ENCODE measurements around the gene SLC22A6. TPM values are rescaled to one million over a fixed set of nuclear protein-coding genes. Genes with fewer than 3 reads are reported as not detected.

The SLC22A6 gene
- total RNA-seq, 4 donors from 2014 or later: not detected

- Histone ChIP-seq H3K27me3 (no peaks in the 10 kb centered on the region), H3K9me3 (no peaks in the 10 kb centered on the region), H3K4me1 (no peaks in the 10 kb centered on the region), H3K36me3 (no peaks in the 10 kb centered on the region), H3K4me3 (no peak overlapping the region), H3K27ac (no peak overlapping the region)
- TF ChIP-seq POLR2A (IDR thresholded peaks at IDR 0.05) (no peak), CTCF (IDR thresholded peaks at IDR 0.05) (no peak)
- no peak for DNase-seq
- intact Hi-C loops (cut with DNase I): no loop called here
- 78% methylated on average over 5 of the region's 5 CpGs; no CpG with 5 or more reads in 1 of the 2 donors for WGBS, 2 donors
These were observed 3.5 kb upstream of the SLC22A6 start for GRCh38 chr11:62988276-62988675.

- TF ChIP-seq POLR2A (IDR thresholded peaks at IDR 0.05): no peak
- no peak for TF ChIP-seq CTCF (IDR thresholded peaks at IDR 0.05)
- H3K9me3 ChIP-seq: no peaks in the 10 kb centered on the region
- 75 to 81% methylated on average over 3 of the region's 3 CpGs for WGBS, 2 donors
- intact Hi-C loops (cut with DNase I): no loop called here
- no peaks in the 10 kb centered on the region for H3K4me1 ChIP-seq
- no peak for DNase-seq
- H3K27me3 ChIP-seq: no peaks in the 10 kb centered on the region
- H3K27ac ChIP-seq: no peak overlapping the region
- H3K36me3 ChIP-seq: no peaks in the 10 kb centered on the region
- H3K4me3 ChIP-seq: no peak overlapping the region
These were observed 429 bp upstream of the SLC22A6 start for GRCh38 chr11:62985041-62985750.

DNA sequence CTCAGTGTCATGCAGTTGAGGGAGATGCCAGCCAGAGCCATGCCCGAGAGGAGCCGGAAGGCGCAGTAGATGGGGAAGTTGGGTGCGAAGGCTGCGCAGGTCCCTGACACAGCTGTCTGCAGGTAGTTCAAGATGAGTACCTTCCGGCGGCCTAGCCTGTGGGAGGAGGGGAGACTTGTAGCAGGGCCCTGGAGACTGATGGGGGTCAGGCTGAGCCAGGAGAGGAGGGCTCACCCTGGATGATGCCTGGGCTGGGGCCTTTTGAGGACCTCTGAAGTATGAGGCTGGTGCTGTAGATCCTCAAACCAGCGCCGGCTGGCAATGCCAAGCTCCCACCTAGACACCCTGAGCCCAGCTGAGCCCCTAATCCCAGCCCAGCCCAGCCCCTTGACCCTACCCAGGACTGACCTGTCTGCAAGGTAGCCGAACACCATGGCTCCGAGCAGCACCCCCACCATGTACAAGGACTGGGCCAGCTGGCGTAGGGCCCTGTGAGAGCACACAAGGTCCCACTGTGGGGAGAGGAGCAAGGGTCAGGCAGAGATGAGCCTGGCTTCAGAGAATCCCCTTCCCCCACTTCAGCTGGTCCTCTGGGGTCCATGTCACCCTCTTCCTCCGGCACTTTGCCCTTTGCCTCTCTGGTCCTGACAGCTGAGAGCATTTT lies 1.1 kb downstream of the SLC22A6 start:
- no peak overlapping the region for H3K4me3 ChIP-seq
- no peak overlapping the region for H3K27ac ChIP-seq
- intact Hi-C loops (cut with DNase I): no loop called here
- no peaks in the 10 kb centered on the region for H3K27me3 ChIP-seq
- H3K36me3 ChIP-seq: no peaks in the 10 kb centered on the region
- TF ChIP-seq CTCF (IDR thresholded peaks at IDR 0.05) (no peak), POLR2A (IDR thresholded peaks at IDR 0.05) (no peak)
- 86 to 94% methylated on average over 7 to 9 of the region's 13 CpGs for WGBS, 2 donors
- no peaks in the 10 kb centered on the region for H3K9me3 ChIP-seq
- no peaks in the 10 kb centered on the region for H3K4me1 ChIP-seq
- DNase-seq: no peak

- TF ChIP-seq CTCF (IDR thresholded peaks at IDR 0.05) (no peak), POLR2A (IDR thresholded peaks at IDR 0.05) (no peak)
- Histone ChIP-seq H3K27me3 (no peaks in the 10 kb centered on the region), H3K27ac (no peak overlapping the region), H3K4me3 (no peak overlapping the region), H3K4me1 (no peaks in the 10 kb centered on the region), H3K9me3 (no peaks in the 10 kb centered on the region), H3K36me3 (no peaks in the 10 kb centered on the region)
- DNase-seq: no peak
- WGBS, 2 donors: 69 to 76% methylated on average over 3 to 5 of the region's 7 CpGs
- intact Hi-C loops (cut with DNase I): no loop called here
These were observed 3.0 kb downstream of the SLC22A6 start for GRCh38 chr11:62981743-62982142.

DNA sequence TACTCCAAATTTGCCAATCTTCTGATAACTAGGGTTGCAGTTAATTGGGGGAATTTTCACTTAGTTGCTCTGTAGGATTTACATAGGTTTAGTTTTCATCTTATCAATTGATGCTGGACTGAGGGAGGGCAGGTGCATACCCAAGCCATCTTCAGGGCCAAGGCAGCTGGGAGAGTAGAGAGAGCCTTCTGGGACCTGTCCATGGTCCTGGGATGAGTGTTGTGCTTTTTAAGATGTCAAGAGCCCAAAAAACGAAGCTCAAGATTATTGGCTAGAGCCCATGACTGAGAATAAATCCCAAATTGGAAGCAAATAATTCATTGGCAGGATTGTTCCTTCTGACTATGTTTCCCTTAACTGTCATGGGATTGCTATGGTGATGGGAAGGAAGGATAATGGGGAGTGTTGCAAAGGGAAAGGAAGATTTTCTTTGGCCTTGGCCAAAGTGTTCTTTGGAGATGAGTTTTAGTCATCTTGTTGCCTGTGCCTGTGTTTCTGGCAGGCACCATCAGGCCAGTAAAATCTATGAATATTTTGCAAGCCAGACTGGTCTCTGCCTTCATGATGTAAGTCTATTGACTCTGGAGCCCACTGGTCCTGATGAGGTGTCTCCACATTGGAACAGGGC lies 4.5 kb downstream of the SLC22A6 start:
- Histone ChIP-seq H3K36me3 (no peaks in the 10 kb centered on the region), H3K27me3 (no peaks in the 10 kb centered on the region), H3K27ac (no peak overlapping the region), H3K9me3 (no peaks in the 10 kb centered on the region), H3K4me1 (peaks cover 0 to 3% (median under 1%) of the 10 kb centered on the region in 3 donors), H3K4me3 (no peak overlapping the region)
- intact Hi-C loops (cut with DNase I): no loop called here
- TF ChIP-seq CTCF (IDR thresholded peaks at IDR 0.05) (no peak), POLR2A (IDR thresholded peaks at IDR 0.05) (no peak)
- 23 to 25% methylated on average over 1 of the region's 1 CpG for WGBS, 2 donors
- DNase-seq: no peak
